NCI-H1417 treated with DMSO at 0.1 percent for 48 hours (cell line): ENCODE data around the gene NPEPL1.

Source experiments
- DNase-seq: peaks from one replicate; lab custom pipeline; 2025; lab: John Stamatoyannopoulos, UW

NPEPL1 gene

GRCh38 chr20:58658760-58659159 is 33.8 kb upstream of the NPEPL1 start:
- DNase-seq = no peak

GRCh38 chr20:58659841-58660240 is 32.8 kb upstream of the NPEPL1 start:
- DNase-seq = no peak

DNA sequence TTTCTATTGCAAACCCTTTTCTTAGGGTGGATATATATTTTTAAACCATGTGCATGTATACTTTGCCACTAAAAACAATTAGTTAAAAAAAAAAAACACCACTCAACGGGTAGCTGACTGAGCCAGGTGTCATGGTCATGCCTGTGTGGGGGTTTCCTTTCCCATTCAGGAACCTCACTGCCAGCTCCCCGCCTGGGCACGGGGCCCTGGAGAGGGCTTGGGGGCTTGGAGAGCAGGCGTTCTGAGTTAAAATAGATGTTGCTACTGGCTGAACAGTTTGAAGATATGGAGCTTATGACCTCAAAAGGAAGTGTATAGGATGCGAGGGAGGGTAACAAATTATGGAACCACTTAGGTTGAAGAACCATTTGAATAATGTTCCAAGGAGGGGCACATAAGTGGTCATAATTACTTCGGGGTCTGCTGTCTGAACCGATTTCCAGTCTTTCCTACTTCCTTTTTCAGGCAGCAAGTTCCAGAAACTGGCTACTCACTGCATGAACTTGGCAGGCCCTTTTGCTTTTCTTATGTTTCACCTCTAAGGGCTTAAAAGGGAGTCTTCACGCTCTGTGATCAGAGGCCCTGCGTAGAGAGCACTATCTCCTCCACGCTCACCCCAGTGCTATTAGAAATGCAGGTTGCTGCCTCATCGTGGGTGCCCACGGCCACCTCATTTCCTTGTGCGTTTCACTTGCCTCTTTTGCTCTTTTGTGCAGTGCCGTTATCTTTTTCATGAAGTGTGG is 31.6 kb upstream of the NPEPL1 start:
- DNase-seq = no peak

DNA sequence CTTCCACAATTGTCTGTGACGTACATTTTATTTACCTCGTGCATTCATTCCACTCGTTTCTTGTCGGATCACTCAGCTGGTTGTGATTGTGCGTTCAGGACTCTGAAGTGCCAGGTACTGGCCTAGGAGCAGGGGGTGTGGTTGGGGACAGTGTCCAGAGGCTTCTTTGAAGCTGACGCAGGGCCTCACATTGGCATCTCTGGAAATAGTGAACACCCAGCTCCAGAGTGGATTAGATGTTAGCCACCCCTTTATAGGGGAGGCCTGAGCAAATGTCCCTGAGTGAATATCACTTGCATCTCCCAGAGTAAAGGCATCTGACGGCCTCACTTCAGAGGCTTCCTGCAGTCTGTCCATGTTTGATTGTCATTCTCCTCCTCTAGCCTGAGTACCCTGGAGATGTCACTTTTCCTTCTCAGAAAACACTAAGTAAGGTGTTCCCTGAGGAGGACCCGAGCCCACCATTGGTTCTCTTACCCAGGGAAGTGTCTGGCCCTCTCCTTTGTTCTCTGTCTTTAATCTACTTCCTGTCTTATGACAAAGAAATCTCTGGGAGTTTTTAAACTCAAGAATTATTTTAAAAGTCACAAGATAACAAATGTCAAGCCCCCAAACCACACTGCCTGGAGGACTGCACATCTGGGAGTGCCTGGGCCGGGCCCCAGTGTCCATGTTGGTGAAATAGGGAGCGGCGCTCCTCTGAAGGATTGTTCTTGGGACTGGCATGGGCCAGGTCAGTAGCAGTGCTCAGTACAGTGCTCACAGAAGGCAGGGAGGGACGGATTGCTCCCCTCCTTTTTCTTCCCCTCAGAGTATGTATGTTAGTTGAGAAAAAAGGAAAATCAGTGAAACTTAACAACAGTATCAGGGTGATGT is 30.8 kb upstream of the NPEPL1 start:
- no peak for DNase-seq

DNA sequence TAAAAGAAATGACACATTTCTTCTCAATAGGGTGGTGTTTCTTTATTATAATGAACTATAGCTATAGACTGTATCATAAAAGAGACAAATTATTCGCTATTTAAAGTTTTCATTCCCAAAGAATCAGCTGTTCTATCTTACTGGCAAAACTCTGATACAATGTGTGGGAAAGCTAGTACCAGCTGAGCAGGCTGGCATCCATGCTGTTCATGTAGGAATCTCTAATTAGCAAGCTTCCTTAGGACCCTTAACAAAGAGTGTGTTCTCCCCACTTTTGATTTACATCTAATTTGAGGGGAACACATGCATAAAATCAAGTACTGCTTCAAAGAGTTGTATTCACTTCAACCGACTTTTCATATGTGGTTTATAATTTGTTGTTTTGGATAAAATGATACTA is 28.3 kb upstream of the NPEPL1 start:
- no peak for DNase-seq

- DNase-seq = no peak
Measured at GRCh38 chr20:58664883-58665282, 27.7 kb upstream of the NPEPL1 start.

DNA sequence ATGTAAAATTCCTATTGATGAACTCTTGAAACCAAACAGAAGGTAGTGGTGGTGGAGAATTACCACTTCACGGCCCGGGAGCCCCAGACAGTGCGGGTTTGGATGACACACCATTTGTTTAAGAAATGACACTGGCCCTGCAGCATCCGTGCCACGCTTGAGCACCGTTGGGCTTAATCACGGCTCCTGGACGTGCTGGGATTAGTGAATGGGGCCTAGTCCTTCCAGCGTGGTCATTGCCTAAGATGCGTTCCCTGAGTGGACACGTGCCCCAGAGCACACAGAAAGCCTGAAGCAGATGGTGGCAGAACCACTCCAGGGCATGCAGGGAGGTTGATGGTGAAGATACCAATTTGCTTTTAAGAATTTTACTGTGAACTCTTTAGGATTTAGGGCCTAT is 27.0 kb upstream of the NPEPL1 start:
- no peak for DNase-seq

GRCh38 chr20:58666702-58667101 is 25.9 kb upstream of the NPEPL1 start:
- no peak for DNase-seq

- DNase-seq = no peak
Measured at GRCh38 chr20:58667975-58668374, 24.6 kb upstream of the NPEPL1 start.

DNA sequence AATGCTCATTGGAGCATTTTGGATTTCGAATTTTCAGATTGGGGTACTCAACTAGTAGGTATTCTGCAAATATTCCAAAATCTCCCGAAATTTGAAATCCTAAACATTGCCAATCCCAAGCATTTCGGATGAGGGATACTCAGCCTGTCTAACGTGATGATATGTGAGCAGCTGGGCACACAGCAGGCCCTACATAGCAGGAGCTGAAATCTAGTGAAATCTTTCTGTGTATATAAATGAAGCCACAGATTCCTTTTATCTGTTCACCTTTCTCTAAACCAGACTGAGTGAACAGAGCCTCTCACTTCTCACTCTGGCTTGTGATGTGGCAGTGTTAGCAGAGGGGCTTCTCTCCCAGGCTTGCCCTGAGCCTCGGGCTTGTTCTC is 23.7 kb upstream of the NPEPL1 start:
- no peak for DNase-seq

DNA sequence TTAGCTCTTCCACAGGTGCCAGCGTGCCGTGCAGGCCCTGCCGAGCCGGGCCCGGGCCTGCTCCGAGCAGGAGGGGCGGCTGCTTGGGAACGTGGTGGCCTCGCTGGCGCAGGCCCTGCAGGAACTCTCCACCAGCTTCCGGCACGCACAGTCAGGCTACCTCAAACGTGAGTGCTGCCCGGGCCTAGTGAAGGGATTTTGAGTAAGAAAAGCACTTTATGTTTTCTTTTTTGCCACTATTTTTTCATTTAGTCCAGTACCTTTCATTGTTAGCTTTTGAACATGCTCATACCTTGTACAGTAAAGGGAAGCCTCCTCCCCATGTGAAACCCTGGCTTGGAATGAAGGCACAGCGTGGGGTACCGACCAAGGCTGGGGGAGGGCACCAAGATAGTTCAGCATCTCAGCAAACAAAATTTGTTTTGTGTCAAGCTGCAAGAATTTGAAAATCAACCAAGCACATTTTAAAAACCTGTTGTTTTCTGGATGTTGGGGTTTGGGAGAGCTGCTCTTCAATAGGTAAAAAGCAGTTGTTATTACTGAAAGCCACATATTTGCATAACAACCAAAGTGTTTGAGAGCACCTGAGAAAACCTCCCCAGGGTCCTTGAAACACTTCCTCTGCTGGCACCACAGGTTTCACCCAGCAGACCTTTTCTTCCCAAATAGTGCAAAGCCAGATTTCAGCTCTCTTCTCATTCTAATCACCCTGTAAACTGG is 23.2 kb upstream of the NPEPL1 start:
- no peak for DNase-seq

GRCh38 chr20:58670102-58670501 is 22.5 kb upstream of the NPEPL1 start:
- no peak for DNase-seq

- DNase-seq = no peak
Measured at GRCh38 chr20:58670659-58671058, 21.9 kb upstream of the NPEPL1 start.

- no peak for DNase-seq
Measured at GRCh38 chr20:58673119-58673518, 19.5 kb upstream of the NPEPL1 start.

- DNase-seq = no peak
Measured at GRCh38 chr20:58675146-58675584, 17.4 kb upstream of the NPEPL1 start.

DNA sequence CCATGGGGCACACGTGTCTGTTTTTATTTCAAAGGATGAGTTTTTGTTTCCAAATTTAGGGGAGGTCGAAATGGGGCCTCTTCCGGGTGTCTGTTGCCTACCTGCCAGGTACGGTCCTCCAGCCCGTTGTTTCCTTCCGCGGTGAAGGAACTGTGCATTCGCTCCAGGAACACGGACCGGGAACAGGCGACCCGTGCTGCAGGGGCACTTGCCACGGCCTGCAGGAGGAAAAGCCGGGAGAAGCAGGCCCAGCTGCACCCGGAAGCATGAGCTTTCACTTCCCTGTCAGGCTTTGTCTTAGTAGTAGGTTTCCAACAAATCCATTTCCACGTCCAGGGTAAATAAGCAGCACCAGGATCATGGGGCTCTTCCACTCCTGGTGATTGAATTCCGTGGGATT is 17.0 kb upstream of the NPEPL1 start:
- DNase-seq = no peak

GRCh38 chr20:58676161-58676560 is 16.4 kb upstream of the NPEPL1 start:
- DNase-seq = no peak

DNA sequence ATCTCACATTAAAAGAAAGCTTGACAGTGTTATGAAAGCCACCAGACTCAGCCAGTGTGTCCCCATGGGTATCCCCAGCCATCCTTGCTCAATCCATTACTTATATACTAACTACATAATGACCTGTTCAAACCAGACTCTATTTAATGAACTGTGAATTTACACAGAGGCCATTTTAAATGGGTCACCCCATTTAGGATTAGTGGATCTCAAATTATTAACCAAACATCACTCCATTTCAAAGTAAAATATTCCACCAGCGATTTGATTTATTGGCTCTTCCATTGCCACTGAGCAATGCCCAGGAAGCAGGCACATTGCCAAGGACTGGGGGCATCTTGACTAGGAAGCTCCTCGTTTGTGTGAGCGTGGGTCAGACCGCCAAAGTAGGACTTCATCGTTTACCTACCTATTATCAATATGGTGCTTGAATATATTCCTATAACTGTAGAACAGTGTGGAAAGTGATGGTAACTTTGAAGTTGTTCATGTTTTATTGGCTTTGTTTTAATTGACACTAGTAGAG is 15.5 kb upstream of the NPEPL1 start:
- no peak for DNase-seq

- no peak for DNase-seq
Measured at GRCh38 chr20:58677808-58678207, 14.8 kb upstream of the NPEPL1 start.

DNA sequence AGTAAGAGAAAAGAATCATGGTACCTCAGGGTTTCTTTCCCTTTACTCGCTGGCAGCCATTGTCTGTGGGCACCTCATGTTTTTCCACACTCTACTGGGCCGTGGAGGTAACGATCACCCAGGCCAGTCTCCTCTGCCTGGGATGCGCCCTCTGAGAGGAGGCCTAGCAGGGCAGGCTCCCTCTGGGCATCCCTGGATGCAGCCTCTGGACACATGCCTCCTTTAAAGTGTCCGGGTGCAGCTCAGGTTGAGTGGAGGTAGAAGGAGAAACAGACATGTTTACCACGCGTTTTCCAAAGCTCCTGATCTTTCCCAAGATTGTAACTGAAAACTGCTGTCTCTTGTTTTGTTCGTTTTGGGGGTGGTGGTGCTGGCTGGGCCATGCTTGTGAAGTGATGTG is 13.8 kb upstream of the NPEPL1 start:
- DNase-seq = no peak

- DNase-seq = no peak
Measured at GRCh38 chr20:58682656-58683531, 9.7 kb upstream of the NPEPL1 start.
